T-helper 2 cell treated with Interferon-gamma antibody and Interleukin-4, amounts not matched to agents 100 ng/mL and 5 ng/mL, for 36 hours (primary cell): ENCODE results near the gene KCNA3. TPM values are rescaled to one million over a fixed set of nuclear protein-coding genes. Genes with fewer than 3 reads are reported as not detected.

Experiments
- intact Hi-C: fragments of 100-400 bp; cut with micrococcal nuclease; formaldehyde crosslinking; loops from one replicate; pipeline ENCODE4 v1.15.1; 2023
- total RNA-seq: library from RNA; stranded (reverse); gene quantifications from 2 replicates; pipeline ENCODE4 v1.2.3, GENCODE V29; 2022

Gene KCNA3
- total RNA-seq, 1 donor from 2014 or later = 57.4 TPM

DNA sequence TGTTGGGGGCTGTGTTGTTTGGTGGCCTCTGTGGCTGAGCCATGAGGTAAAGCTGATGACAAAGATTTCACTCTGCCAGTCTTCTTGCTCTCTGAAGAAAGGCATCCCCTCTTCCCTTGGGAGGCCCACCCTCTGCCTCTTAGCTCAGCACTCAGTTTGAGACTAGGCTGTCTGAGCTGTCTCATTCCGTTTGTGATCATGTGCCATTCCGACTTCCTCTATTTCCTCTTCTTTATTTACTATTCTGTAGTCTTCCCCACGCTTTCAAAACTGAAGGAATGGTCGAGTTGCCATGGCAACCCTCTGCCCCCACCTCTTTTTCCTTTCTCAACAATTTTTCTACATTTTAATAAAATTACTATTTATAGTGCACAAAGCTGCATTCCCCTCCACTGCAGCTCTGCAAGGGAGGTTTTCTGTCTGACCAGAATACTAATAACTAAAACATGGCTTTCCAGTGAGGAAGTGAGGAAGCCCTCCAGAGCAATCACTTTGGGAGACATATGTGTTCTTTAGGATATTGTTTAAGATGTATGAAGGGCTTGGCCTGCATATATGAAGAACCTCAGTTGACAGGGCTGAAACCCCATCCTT is 30.8 kb downstream of the KCNA3 start:
- intact Hi-C loops = loop anchor here (10.0 kb wide), 2 partner anchors 309 to 571 kb away; partner anchors contain the start of gene RBM15

DNA sequence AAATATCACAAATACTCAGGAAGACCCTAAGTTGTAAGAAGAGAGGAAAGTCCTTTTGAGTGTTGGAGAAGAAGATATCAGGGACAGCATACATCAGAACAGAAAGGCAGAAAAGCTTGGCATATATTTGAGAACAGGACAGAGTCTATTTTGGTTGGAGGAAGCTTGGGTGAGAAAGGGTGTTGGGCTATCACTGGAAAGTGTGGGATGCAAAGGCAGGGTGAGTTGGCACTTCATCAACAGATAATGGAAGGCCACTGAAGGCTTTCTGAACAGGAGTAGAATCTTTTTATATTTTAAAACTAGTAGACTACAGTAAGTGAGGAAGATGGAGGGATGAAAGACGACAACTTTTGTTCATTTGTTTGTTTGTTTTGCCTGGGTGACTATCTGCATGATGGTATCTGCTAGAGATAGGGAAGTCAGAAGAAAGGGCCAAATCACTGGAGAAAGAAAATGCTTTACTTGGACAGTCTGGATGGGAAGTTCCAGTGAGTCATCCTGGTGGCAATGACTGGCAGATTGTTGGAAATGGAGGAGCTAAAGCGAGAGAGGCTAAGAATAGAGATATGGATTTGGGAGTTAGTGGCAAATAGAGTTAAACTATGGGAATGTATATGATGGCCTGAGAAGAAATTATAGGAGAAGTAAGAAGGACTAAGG is 34.9 kb downstream of the KCNA3 start:
- intact Hi-C loops = loop anchor here (10.0 kb wide), 2 partner anchors 305 to 575 kb away; partner anchors contain the start of gene RBM15

DNA sequence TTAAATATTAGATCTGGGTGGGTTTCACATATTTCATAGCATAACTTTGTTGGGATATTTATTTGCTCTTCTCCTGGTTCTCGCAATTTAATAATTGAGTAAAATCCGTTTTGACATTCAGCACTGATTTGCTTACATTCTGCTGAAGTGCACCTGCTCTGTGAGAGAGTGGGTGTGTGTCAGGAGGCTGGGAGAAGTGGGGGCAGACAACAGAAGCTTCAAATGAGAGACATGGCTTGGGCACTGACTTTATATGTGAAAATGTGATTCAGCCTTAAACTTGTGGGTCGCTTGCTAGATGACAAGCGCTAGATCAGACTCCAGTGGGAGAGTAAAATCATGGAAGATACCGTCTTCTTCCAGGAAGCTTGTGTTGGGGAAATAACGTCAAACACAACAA is 36.2 kb downstream of the KCNA3 start:
- intact Hi-C loops = no loop called here

DNA sequence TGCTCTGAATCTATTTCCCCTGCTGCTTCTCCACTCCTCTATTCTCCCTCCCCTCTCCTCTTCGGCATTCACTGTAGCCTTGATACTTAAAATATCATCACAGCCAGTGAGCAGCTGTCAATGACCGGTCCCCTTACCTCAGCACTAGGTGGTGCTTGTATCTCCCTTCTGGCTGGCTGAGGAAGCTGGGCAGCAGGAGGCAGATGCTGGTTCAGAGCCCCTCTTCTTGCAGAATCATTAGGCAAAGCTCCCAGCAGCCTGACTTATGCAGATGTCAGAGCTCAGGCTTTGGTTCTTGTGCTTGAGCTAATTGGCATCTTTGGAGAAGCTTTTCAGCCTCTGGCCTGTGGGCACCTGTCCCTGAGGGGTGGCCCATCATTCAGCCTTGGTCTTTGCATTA is 36.7 kb downstream of the KCNA3 start:
- intact Hi-C loops = no loop called here

DNA sequence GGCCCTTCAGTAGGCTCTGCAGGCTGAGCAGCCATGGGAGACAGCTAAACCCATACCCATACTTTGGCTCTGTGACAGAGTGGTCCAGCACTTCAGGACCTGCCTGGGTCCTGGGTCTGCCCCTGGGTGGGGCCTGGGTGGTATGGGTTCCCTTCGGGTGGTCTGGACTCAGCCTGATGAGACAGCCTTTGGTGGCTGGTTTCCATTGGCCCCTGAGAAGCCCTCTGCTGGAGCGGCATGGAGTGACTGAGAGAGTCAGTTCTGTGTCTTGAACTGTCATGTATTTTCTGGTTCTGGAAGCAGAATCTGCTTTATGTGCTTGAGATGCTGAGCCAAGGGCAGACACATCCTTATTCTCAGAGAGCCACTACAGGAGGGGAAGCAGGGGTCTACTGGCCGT is 37.3 kb downstream of the KCNA3 start:
- intact Hi-C loops = no loop called here

DNA sequence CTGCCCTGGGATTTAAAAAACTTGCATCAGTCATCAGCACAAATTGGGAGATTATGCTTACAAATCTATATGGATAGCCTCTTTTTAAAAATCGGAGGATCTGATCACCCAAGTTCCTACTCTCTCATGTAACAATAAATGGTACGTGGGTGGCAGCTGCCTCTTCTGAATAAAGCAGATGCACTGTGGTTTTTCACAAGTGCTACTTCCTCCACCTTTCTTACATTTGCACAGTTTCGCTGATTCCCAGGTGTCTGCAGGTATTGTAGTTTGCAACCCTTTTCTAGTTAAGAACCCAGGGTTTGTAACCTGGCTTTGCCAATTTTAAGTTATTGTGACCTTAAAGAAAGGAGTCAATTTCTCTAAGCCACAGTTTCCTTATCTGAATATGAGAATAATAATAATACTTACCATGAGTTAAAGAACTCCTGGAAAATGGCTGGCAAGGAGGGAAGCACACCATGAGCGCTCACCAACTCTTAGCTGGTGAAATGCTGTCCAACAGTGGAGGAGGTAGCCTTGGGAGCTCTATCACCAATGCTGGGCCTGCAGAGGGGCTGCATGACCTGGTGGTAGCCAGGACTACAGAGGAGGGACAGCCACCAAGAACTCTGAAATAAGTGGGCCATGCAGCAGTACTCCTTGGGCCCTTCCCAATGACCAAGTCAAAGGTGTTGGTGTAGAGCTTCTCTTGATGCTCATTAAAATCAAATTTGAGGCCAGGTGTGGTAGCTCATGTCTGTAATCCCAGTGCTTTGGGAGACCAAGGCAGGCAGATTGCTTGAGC is 38.4 kb downstream of the KCNA3 start:
- intact Hi-C loops = loop anchor here (1.0 kb wide), 1 partner anchor 11 kb away; no protein-coding TSS in a partner anchor

DNA sequence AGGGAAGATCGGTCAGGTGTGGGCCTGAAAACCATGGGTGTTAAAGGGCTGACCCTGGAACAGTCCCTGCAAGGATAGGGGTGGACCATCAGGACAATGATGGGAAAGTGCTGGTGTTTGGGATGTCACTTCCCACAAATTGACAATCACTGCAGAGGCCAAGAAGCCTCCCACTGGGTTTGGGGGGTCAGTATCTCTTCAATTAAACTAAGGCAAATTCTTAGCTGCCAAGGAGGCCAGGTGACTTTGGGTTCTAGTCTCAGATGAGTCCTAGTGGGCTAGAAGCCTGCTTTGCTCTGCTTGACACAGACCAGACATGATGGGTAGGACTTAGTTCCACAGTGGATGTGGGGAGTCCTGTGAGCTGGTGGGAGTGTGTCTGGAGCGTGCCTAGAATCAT is 39.3 kb downstream of the KCNA3 start:
- intact Hi-C loops = no loop called here

DNA sequence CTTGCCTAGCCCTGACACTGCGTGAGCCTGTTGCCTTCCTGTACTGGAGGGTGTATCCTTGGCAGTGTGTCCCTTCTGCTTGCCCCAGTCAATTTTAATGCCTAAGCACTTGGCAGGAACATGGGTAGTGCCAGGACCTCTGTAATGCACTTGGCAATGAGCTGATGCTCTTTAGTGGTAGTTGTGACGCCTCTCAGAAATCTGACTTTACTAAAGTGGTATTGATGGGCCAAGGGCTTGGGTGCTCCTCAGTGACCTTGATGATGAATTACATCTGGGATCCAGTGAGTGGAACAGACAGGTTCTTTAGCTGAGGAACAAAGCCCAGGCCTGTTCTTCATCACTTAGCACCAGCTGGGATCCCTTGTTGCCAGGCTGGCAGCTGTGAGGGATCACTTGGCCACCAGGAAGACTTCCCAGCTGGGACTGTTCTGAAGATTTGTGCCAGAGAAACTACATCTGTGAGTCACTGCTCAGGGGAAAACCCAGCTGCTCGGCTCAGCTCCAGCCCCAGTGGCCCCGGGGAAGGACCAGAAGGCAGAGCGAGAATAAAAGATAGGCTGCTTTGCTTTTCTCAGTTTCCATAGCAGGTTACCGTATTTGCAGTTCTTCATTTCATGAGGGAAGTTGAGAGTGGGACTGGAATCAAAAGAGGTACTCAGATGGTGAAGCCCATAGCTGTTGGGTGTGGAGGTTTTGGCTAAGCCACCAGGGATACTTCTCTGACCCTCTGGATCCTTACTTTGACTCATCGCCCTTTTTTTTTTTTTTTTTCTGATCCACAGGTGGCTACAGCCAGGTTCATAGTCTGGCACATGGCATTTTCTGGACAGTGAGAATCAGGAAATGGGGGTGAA is 40.1 kb downstream of the KCNA3 start:
- intact Hi-C loops = loop anchor here (5.0 kb wide), 1 partner anchor 148 kb away; no protein-coding TSS in a partner anchor

DNA sequence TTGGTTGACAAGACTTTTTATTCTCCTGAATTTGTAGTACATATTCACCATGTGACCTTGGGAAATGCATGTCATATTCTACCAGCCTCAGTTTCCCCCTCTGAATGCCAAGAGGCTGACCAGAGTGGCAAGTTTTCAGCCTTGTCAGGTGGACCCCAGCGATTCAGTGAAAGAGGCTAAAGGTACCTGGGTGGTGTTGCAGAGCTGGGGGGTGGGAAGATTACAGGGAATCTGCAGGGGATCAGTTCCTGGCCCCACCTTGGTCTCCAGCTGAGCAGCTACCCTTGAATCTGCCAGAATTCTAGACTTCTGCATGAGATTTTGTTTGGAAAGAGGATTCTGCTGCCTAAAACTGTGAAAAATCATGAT is 40.7 kb downstream of the KCNA3 start:
- intact Hi-C loops = loop anchor here (5.0 kb wide), 1 partner anchor 148 kb away; no protein-coding TSS in a partner anchor

DNA sequence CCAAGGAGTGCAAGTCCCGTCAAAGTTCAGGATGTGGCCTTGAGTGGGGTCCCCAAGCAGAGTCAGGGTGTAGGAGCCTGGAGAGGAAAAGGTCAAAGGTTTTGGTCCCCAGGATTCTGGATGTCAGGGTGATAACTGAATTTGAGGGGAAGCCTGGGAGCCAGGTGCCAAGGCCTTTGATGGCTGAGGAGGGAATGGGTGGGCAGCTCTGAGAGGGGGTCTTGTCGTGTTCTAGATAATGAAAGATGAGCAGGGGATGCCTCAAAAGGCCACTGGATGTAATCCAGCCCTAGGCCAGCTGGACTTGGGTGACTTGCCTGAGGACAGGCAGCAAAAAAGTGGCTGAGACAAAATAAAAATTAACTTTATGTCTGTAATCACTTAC is 41.1 kb downstream of the KCNA3 start:
- intact Hi-C loops = loop anchor here (5.0 kb wide), 1 partner anchor 149 kb away; no protein-coding TSS in a partner anchor

DNA sequence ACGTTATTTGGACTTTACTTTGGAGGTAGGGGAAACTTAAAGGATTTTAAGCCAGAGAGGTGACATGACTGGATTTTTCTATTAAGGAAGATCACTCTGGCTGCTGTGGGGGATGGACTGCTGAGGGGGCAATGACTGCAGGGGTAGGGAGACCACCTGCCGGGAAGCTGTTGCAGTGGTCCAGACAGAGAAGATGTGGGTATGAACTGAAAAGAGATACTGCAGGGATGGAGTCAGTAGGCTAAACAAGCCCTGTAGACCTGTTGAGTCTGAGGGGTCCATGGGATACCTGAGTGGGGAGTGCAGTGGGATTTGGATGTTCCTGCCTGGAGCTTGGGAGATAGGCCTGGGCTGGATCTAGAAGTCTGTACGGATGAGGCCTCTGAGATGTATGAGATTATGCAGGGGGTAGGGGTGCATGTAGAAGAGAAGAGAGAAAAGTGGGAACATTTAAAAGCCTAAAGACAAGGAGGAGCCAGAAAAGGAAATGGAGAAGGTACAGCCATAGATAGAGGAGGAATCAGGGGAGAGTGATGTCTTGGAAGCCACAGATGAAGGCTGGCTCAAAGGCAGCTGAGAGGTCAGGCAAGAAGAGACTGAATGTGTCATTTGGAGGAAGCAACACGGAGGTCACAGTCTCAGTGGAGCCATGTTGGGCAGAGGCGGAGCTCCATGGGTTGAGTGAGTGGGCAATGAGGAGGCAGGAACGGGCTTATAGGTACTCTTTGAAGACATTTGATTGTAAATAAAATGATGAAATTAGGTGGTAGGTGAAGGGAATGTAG is 42.7 kb downstream of the KCNA3 start:
- intact Hi-C loops = loop anchor here (1.0 to 5.0 kb wide), 6 partner anchors 13 to 243 kb away; no protein-coding TSS in a partner anchor

DNA sequence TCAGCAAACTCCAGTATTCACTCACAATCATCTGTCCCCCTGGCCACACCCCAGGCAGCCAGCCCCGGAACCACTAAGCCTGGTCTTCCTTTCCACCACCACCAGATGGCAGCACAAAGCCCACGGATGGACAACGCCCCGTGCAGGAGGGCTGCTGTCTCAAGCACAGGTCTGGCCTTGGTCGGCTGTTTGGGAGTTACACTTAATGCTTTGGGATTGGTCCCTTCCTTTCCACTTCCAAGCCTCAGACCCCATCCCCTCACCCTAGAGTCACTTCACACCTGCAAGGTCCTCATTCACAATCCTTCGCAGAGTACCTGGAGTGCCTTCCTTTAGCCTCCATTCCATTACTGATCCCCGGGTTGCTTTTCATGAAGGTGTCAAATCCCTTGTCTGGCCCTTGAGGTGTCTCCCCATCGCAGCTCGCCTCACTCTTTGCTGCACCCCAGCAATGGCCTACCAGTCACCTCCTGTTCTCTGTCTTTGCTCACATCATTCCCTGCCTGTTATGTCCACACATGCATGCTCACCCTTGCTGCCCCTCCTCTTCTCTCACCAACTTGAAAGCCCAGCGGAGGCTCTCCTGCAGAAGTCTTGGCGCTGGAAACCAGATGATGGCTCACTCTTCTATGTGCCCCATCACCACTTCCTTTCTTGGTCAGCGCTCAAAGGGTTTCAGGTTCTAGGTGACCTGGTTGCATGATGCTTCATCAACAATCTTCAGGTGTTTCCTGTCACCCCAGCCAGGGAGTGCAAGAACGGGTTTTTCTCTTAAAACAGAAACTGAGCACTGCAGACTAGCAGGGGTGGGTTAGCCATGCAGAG is 43.7 kb downstream of the KCNA3 start:
- intact Hi-C loops = loop anchor here (1.0 to 5.0 kb wide), 7 partner anchors 12 to 244 kb away; no protein-coding TSS in a partner anchor

DNA sequence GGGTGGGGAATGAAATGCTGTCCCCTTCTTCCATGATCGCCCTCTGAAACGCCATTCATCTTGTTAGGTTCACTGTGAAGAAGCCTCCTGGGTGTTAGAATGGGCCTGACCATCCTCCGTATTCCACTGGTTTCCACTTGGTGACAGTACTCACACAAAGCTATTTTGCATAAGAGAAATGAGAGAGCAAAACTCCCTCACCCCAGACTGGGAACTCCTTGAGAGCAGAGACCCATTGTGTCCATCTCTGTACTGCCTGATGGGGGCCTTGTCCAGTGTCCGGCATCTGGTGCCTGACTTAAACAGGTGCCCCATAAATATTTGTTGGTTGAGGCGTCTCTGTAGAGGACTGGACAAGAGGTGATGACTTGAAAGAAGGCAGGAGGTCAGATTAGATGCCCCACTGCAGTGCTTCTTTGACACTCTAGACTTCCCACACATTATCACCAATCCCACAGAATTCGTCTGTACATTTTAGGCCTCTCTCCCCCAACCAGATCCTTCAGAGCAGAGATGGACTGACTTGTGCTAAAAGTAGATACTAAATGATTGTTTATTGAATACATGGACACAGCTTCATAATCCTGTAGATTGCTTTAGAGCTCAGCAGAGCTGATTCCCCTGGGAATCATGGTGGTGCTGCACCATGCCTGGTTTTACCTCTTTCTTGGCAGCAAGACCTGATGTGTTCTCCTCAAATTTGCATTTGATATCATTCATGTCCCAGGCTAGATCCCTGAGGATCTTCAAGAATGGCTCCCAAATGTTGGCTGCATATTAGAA is 46.2 kb downstream of the KCNA3 start:
- intact Hi-C loops = no loop called here

DNA sequence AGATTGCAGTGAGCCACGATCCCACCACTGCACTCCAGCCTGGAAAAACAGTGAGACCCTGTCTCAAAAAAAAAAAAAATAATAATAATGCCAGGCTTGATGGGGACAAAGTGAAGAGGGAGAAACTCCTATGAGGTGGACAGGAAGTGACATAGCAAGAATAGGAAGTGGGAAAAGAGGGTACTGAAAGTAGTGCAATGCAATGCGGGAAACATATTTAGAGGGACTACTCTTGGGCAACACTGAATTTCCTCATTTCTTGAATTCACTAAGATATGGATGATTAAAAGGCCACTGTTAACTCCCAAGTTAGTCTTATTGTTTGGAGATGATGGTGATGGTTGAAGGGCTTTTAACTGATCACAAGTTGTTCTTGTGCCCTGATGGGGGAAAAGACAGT is 47.0 kb downstream of the KCNA3 start:
- intact Hi-C loops = no loop called here

DNA sequence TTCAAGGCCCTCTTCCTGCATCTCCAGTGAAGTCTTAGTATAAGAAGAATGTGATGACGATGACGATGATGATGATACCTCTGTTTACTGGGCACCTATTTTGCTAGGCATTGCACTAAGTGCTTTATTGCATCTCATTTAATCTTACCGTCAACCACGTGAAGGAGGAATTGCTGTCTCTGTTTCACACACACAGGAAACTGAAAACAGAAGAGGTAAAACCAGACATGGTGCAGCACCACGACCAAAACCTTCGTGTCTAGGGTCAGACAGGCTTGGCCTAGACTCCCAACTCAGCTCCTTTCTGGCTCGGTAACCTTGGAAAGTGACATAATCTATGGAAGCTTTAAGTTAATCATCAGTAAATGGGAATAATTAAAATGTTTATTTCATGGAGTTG is 47.9 kb downstream of the KCNA3 start:
- intact Hi-C loops = no loop called here
